Measurements from ENCODE around the gene USP8.
"Not testable (repeated sequence)": the region's sequence is repeated elsewhere in the genome, so short reads cannot be mapped to it uniquely, and the experiment has no call there.

The USP8 gene

GRCh38 chr15:50424066-50424890, at the start of gene USP8:
Gene USP8 (plus strand): TSS chr15:50424405. CDS start chr15:50439074, 14,669 bp downstream.
- Mint-ChIP-seq H3K27ac (peak within 1 kb of the TSS; percentile 99), H3K9me3 (no peaks in the 10 kb centered on the region), H3K27me3 (no peaks in the 10 kb centered on the region), H3K4me3 (peak within 1 kb of the TSS; percentile 92 to 99), H3K4me1 (peaks cover 11 to 17% of the 10 kb centered on the region in 2 donors), H3K36me3 (peaks cover 5 to 19% of the 10 kb centered on the region in 2 donors)
- ATAC-seq (replicated peaks) (peak; percentile 97 to 98), DNase-seq (peak; percentile 96)

GRCh38 chr15:50377867-50378751, 46.1 kb upstream of the USP8 start:
- DNase-seq (peak; percentile 6), ATAC-seq (replicated peaks) (peak; percentile 98 to 99)
- Mint-ChIP-seq H3K9me3 (no peaks in the 10 kb centered on the region), H3K27me3 (no peaks in the 10 kb centered on the region), H3K4me1 (peaks cover 16 to 32% of the 10 kb centered on the region in 2 donors), H3K27ac (peak overlapping the region; percentile 80), H3K36me3 (no peaks in the 10 kb centered on the region), H3K4me3 (peak overlapping the region; percentile 57 to 64)

DNA sequence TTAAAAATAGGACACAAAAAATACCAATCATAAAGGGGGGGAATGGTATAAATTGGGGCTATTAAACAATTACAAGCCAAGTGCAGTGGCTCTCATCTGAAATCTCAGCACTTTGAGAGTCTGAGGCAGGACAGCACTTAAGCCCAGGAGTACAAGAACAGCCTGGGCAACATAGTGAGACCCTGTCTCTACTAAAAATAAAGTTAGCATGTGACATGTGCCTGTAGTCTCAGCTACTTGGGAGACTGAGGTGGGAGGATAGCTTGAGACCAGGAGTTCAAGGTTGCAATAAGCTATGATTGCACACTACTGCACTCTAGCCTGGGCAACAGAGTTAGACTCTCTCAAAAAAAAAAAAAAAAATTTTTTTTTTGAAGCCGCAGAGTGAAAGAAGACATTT, 45.4 kb upstream of the USP8 start:
- H3K27me3 Mint-ChIP-seq, result no peaks in the 10 kb centered on the region
- no peaks in the 10 kb centered on the region for H3K9me3 Mint-ChIP-seq
- H3K27ac Mint-ChIP-seq, result peak overlapping the region; percentile 80
- peaks cover 16 to 32% of the 10 kb centered on the region in 2 donors for H3K4me1 Mint-ChIP-seq
- no peaks in the 10 kb centered on the region for H3K36me3 Mint-ChIP-seq
- ATAC-seq (replicated peaks), result no peak
- H3K4me3 Mint-ChIP-seq, result peak overlapping the region; percentile 4 to 23
- no peak for DNase-seq

DNA sequence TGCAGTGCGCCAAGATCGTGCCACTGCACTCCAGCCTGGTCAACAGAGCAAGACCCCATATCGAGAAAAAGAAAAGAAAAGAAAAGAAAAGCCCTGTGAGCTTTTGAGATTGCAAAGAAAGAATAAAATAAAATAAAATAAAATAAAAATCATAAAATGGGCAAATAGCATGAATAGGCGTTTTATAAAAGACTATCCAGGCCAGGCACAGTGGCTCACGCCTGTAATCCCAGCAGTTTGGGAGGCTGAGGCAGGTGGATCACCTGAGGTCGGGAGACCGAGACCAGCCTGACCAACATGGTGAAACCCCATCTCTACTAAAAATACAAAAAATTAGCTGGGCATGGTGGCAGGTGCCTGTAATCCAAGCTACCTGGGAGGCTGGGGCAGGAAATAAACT, 44.8 kb upstream of the USP8 start:
- H3K4me1 Mint-ChIP-seq, result peaks cover 16 to 32% of the 10 kb centered on the region in 2 donors
- H3K4me3 Mint-ChIP-seq; DNase-seq; ATAC-seq (replicated peaks); H3K27me3 Mint-ChIP-seq; H3K36me3 Mint-ChIP-seq; H3K27ac Mint-ChIP-seq; H3K9me3 Mint-ChIP-seq: not testable (repeated sequence)

- no peak for DNase-seq
- H3K4me3 Mint-ChIP-seq, result no peak overlapping the region
- H3K27me3 Mint-ChIP-seq, result no peaks in the 10 kb centered on the region
- ATAC-seq (replicated peaks), result no peak
- H3K27ac Mint-ChIP-seq, result no peak overlapping the region
- no peaks in the 10 kb centered on the region for H3K36me3 Mint-ChIP-seq
- peaks cover 16 to 32% of the 10 kb centered on the region in 2 donors for H3K4me1 Mint-ChIP-seq
- H3K9me3 Mint-ChIP-seq, result no peaks in the 10 kb centered on the region
These were observed 44.1 kb upstream of the USP8 start for GRCh38 chr15:50380089-50380488.

DNA sequence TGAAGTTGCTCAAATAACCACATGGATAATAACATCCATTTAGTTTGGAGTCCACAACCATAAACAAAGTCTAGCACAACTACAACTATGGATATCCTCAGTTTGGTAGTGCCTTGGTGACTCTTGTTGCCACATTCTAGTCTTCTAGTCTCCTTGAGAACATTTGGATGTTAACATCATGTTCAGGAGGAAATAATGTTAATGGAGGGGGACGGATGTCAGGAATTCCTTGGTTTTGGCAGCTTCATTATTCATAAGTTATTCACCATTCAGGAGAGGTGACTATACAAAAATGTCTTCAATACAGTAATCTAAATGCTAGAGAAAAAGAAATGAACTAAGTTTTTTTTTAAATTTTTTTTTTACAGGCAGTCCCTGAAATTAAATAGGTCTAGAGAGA, 42.8 kb upstream of the USP8 start:
- ATAC-seq (replicated peaks), result no peak

DNA sequence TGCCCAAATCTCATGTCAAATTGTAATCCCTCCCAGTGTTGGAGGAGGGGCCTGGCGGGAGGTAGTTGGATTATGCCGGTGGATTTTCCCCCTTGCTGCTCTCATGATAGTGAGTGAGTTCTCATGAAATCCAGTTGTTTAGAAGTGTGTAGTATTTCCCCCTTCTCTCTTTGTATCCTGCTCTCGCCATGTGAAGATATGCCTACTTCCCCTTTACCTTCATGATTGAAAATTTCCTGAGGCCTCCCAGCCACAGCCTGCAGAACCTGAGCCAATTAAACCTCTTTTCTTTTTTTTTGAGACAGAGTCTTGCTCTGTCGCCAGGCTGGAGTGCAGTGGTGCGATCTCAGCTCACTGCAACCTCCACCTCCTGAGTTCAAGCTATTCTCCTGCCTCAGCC, 41.8 kb upstream of the USP8 start:
- DNase-seq (peak; percentile 6), ATAC-seq (replicated peaks) (peak; percentile 31 to 38)
- H3K9me3 Mint-ChIP-seq, H3K36me3 Mint-ChIP-seq, H3K27me3 Mint-ChIP-seq: not testable (repeated sequence)
- Mint-ChIP-seq H3K4me1 (peaks cover 17 to 35% of the 10 kb centered on the region in 2 donors), H3K4me3 (peak overlapping the region in 1 of 2 donors; percentile 62), H3K27ac (peak overlapping the region; percentile 77)

More for the DNA sequence above, 42.8 kb upstream of the USP8 start:
- no peak overlapping the region for H3K27ac Mint-ChIP-seq
- no peaks in the 10 kb centered on the region for H3K9me3 Mint-ChIP-seq
- H3K36me3 Mint-ChIP-seq, result no peaks in the 10 kb centered on the region
- peaks cover 16 to 34% of the 10 kb centered on the region in 2 donors for H3K4me1 Mint-ChIP-seq
- DNase-seq, result no peak
- no peaks in the 10 kb centered on the region for H3K27me3 Mint-ChIP-seq
- no peak overlapping the region for H3K4me3 Mint-ChIP-seq

GRCh38 chr15:50390554-50391264, 33.5 kb upstream of the USP8 start:
- ATAC-seq (replicated peaks) (peak; percentile 91 to 96), DNase-seq (peak; percentile 18)
- Mint-ChIP-seq H3K4me1 (peaks cover 12 to 31% of the 10 kb centered on the region in 2 donors), H3K9me3 (no peaks in the 10 kb centered on the region), H3K27ac (peak overlapping the region; percentile 70), H3K4me3 (peak overlapping the region in 1 of 2 donors; percentile 43), H3K36me3 (no peaks in the 10 kb centered on the region), H3K27me3 (no peaks in the 10 kb centered on the region)

GRCh38 chr15:50391561-50391960, 32.6 kb upstream of the USP8 start:
- ATAC-seq (replicated peaks); DNase-seq; H3K36me3 Mint-ChIP-seq: not testable (repeated sequence)

DNA sequence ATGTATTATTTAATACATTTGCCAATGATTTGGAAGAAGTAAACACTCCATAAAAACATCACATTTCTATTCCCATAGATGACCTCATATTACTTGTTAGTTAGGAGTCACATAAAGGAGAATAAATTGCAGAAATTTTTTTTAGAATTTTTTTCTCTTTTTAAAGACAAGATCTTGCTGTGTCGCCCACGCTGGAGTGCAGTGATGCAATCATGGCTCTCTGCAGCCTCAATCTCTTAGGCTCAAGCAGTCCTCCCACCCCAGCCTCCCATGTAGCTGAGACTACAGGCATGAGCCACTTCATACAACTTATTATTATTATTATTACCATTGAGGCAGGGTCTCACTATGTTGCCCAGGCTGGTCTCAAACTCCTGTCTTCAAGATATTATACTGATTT, 12.3 kb upstream of the USP8 start:
- Mint-ChIP-seq H3K4me1 (no peaks in the 10 kb centered on the region), H3K4me3 (no peak overlapping the region)
- no peak for ATAC-seq (replicated peaks)

More at GRCh38 chr15:50391561-50391960, 32.6 kb upstream of the USP8 start:
- H3K9me3 Mint-ChIP-seq, H3K4me3 Mint-ChIP-seq, H3K27me3 Mint-ChIP-seq: not testable (repeated sequence)
- H3K27ac Mint-ChIP-seq, result peak overlapping the region; percentile 5
- peaks cover 11 to 28% of the 10 kb centered on the region in 2 donors for H3K4me1 Mint-ChIP-seq

GRCh38 chr15:50414624-50415023, 9.6 kb upstream of the USP8 start:
- Mint-ChIP-seq H3K27ac (no peak overlapping the region), H3K27me3 (no peaks in the 10 kb centered on the region), H3K36me3 (no peaks in the 10 kb centered on the region), H3K4me3 (no peak overlapping the region), H3K9me3 (no peaks in the 10 kb centered on the region), H3K4me1 (no peaks in the 10 kb centered on the region)
- ATAC-seq (replicated peaks), result no peak
- DNase-seq, result no peak

More for the DNA sequence above, 12.3 kb upstream of the USP8 start:
- Mint-ChIP-seq H3K9me3 (no peaks in the 10 kb centered on the region), H3K36me3 (no peaks in the 10 kb centered on the region), H3K27ac (no peak overlapping the region), H3K27me3 (no peaks in the 10 kb centered on the region)
- DNase-seq, result no peak

GRCh38 chr15:50415752-50416404, 8.3 kb upstream of the USP8 start:
- ATAC-seq (replicated peaks), result no peak
- H3K27ac Mint-ChIP-seq, result no peak overlapping the region
- no peaks in the 10 kb centered on the region for H3K9me3 Mint-ChIP-seq
- H3K4me1 Mint-ChIP-seq, result no peaks in the 10 kb centered on the region
- H3K4me3 Mint-ChIP-seq, result no peak overlapping the region
- H3K27me3 Mint-ChIP-seq, result no peaks in the 10 kb centered on the region
- no peaks in the 10 kb centered on the region for H3K36me3 Mint-ChIP-seq
- DNase-seq, result no peak

- Mint-ChIP-seq H3K4me3 (no peak overlapping the region), H3K4me1 (no peaks in the 10 kb centered on the region), H3K9me3 (no peaks in the 10 kb centered on the region), H3K27me3 (no peaks in the 10 kb centered on the region), H3K36me3 (no peaks in the 10 kb centered on the region), H3K27ac (no peak overlapping the region)
- ATAC-seq (replicated peaks) (no peak), DNase-seq (no peak)
These were observed 7.3 kb upstream of the USP8 start for GRCh38 chr15:50416890-50417289.
